GM23338 (cell line): ENCODE data around the gene HEY2.

ENCODE experiments used
- CREB1 ChIP-seq: fragments of 250-450 bp; sonication (Bioruptor Pico); IDR thresholded peaks from 2 replicates; pipeline ENCODE4 v1.5.0; 2020; ENCODE audit warnings: low read depth, mild to moderate bottlenecking, moderate library complexity
- CTCF ChIP-seq, 2 experiments: fragments of 200-600 bp in 1 of 2; sonication (generic) in 1 of 2; conservative IDR thresholded peaks; 2 replicates each; pipeline versions ENCODE4 v1.5.1 to v1.6.1; 2016 to 2017; ENCODE audit warnings: antibody characterized with exemption in 2 of 2, low read depth in 2 of 2, mild to moderate bottlenecking in 2 of 2, moderate library complexity in 1 of 2
- ETS1 ChIP-seq: IDR thresholded peaks from 2 replicates; pipeline ENCODE4 v1.6.1; 2016; ENCODE audit warnings: antibody characterized with exemption
- EZH2 ChIP-seq: fragments of 200-600 bp; sonication (generic); IDR thresholded peaks from one replicate; pipeline ENCODE4 v1.8.0; 2017; ENCODE audit warnings: antibody characterized with exemption, mild to moderate bottlenecking, low read depth; ENCODE audit not compliant: unreplicated experiment
- EZH2phosphoT487 ChIP-seq: fragments of 200-600 bp; sonication (generic); IDR thresholded peaks from one replicate; pipeline ENCODE4 v1.8.1; 2018; ENCODE audit warnings: antibody characterized with exemption; ENCODE audit not compliant: unreplicated experiment
- JUNB ChIP-seq: IDR thresholded peaks from one replicate; pipeline ENCODE4 v1.6.1; 2016; ENCODE audit warnings: antibody characterized with exemption; ENCODE audit not compliant: unreplicated experiment
- NANOG ChIP-seq: IDR thresholded peaks from 2 replicates; pipeline ENCODE4 v1.6.1; 2016; ENCODE audit warnings: antibody characterized with exemption, borderline replicate concordance
- POLR2AphosphoS5 ChIP-seq: IDR thresholded peaks from 2 replicates; pipeline ENCODE4 v1.6.1; 2016; ENCODE audit warnings: antibody characterized with exemption, low read depth
- REST ChIP-seq: IDR thresholded peaks from one replicate; pipeline ENCODE4 v1.6.1; 2018; ENCODE audit warnings: antibody characterized with exemption; ENCODE audit not compliant: unreplicated experiment
- STAT1 ChIP-seq: IDR thresholded peaks from one replicate; pipeline ENCODE4 v1.6.1; 2016; ENCODE audit warnings: antibody characterized with exemption; ENCODE audit not compliant: unreplicated experiment
- ZNF114 ChIP-seq: fragments of 250-450 bp; sonication (Bioruptor Pico); IDR thresholded peaks from 2 replicates; pipeline ENCODE4 v1.5.0; 2020; ENCODE audit warnings: mild to moderate bottlenecking, moderate library complexity
- ZNF462 ChIP-seq: fragments of 250-450 bp; sonication (Bioruptor Pico); IDR thresholded peaks from 2 replicates; pipeline ENCODE4 v1.5.0; 2020; ENCODE audit warnings: mild to moderate bottlenecking, moderate library complexity

- TF ChIP-seq REST (no peak), CTCF (conservative IDR thresholded peaks at IDR 0.05; ENCODE audit: low read depth in 2 of 2) (no peak), CREB1 (no peak), JUNB (no peak), POLR2AphosphoS5 (no peak), EZH2 (no peak), ETS1 (no peak), EZH2phosphoT487 (no peak), STAT1 (no peak), ZNF462 (CRISPR knock-in tag) (no peak), ZNF114 (CRISPR knock-in tag) (no peak), NANOG (no peak)
Measured at GRCh38 chr6:125766641-125767040, 17.2 kb downstream of the HEY2 start.
